ENCODE data around the gene RNF38. TPM values are rescaled to one million over a fixed set of nuclear protein-coding genes. Genes with fewer than 3 reads are reported as not detected.

RNF38 gene
- total and polyA plus RNA-seq, 2 donors (not counting 3 experiments of a cell fraction or from before 2014, with no cell fraction given): 36.7 to 47.2 TPM

DNA sequence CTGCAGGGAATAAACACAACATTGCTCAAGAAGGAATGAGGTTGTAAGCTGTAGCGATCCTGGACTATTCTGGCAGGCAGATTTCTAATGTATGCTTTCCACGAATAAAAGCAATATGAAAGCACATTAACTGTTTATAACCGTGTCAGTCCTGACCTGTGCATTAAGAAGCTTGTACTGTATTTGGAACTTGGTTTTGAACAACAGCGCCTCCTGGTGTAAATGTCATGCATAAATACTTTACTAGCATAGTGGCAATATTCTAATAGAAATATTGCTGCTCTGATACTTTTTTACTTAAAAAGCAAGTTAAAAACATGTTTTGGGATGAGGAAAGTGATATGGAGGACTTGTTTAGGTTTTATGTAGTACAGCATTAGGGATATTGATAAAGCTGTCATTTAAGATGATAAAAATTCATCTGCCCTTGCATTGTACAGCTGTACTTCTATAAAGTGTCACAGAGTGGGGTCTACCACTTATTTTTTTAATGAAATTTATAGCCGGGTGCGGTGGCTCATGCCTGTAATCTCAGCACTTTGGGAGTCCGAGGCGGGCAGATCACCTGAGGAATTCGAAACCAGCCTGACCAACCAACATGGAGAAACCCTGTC, 71.2 kb downstream of the RNF38 start:
- no peak overlapping the region for H2AFZ ChIP-seq (ENCODE audit: low read depth, low read length)
- BruUV-seq (replicated peaks): no TSS peak

More for the DNA sequence above, 71.2 kb downstream of the RNF38 start:
- Histone ChIP-seq H3K4me3 (replicated peaks in 1 of 3; ENCODE audit: insufficient read depth in 1 of 3, low read depth in 1 of 3, low read length in 3 of 3) (no peak overlapping the region), H3K79me2 (ENCODE audit: control insufficient read depth, insufficient read depth, low read length) (no peaks in the 10 kb centered on the region), H3K4me1 (ENCODE audit: control insufficient read depth, extremely low read depth, insufficient read depth, low read length) (no peaks in the 10 kb centered on the region), H3K4me2 (ENCODE audit: insufficient read depth, low read length) (peak overlapping the region; percentile 12), H3K27me3 (ENCODE audit: control insufficient read depth in 2 of 2, insufficient read depth in 2 of 2, low read length in 2 of 2) (no peaks in the 10 kb centered on the region), H3K36me3 (ENCODE audit: control insufficient read depth in 2 of 2, extremely low read depth in 1 of 2, insufficient read depth in 2 of 2, low read length in 2 of 2) (no peaks in the 10 kb centered on the region), H3K9me3 (replicated peaks; ENCODE audit: control insufficient read depth, insufficient read depth, low read length) (no peaks in the 10 kb centered on the region), H3K9ac (replicated peaks; ENCODE audit: extremely low read depth, insufficient read depth, low read length) (no peak overlapping the region), H4K20me1 (replicated peaks; ENCODE audit: control insufficient read depth, extremely low read depth, insufficient read depth, low read length) (no peaks in the 10 kb centered on the region), H3K27ac (ENCODE audit: insufficient read depth, low read depth, low read length) (no peak overlapping the region), H3K9me1 (replicated peaks; ENCODE audit: control insufficient read depth, extremely low read depth, insufficient read depth, low read length) (no peaks in the 10 kb centered on the region)
- ChIA-PET POLR2A (interaction anchor here (1.3 kb wide), 1 partner anchor 139 kb away, joined by 4 read pairs; no protein-coding TSS in a partner anchor), CTCF (interaction anchor here (0.6 to 9.3 kb wide), 41 partner anchors 10 to 538 kb away, joined by 3 to 184 read pairs (median 6); partner anchors contain the start of genes CLTA, GNE and OR2S2)
- dilution Hi-C loops (cut with MboI; ENCODE audit: extremely low pct_ligation_motif_present, low sequenced_read_pairs): no loop called here
- peak; percentile 78 for DNase-seq (ENCODE audit: low read depth, low spot score)
- FAIRE-seq: peak; percentile 83
- TF ChIP-seq POLR2A (IDR thresholded peaks at IDR 0.05; ENCODE audit: low read depth, low read length) (no peak), EZH2 (IDR thresholded peaks at IDR 0.05; ENCODE audit: borderline replicate concordance, low read depth, low read length, severe bottlenecking) (no peak), JUN (IDR thresholded peaks at IDR 0.05; ENCODE audit: borderline replicate concordance, insufficient read depth, insufficient read length, low read depth) (no peak), CTCF (IDR thresholded peaks at IDR 0.05; ENCODE audit: extremely low read depth in 1 of 2, insufficient read depth in 1 of 2, low read depth in 1 of 2, low read length in 2 of 2) (peak; percentile 46 to 55), FOS (IDR thresholded peaks at IDR 0.05; ENCODE audit: borderline replicate concordance, insufficient read depth, low read length) (no peak), POLR2AphosphoS5 (IDR thresholded peaks at IDR 0.05; ENCODE audit: insufficient read depth, low read depth, low read length) (no peak)
- intact Hi-C loops (cut with micrococcal nuclease): loop anchor here (1.0 to 5.0 kb wide), 3 partner anchors 81 to 372 kb away; partner anchors contain the start of genes CLTA and OR2S2
